Spleen (tissue), 7 donors: ENCODE measurements around the gene PDE1A.

Experiments
- CTCF ChIP-seq, 11 experiments: fragments of 200-600 bp in 7 of 11; fragments of 450-650 bp in 4 of 11; sonication (generic) in 4 of 11; IDR thresholded peaks in 8 of 11; conservative IDR thresholded peaks in 3 of 11; 1 replicate in 7 of 11; 2 replicates in 4 of 11; pipeline versions ENCODE4 v1.4.0 to v1.8.0; 2016 to 2021; ENCODE audit warnings: antibody characterized with exemption in 11 of 11, inconsistent platforms in 4 of 11, mild to moderate bottlenecking in 1 of 11
- POLR2A ChIP-seq, 3 donors: fragments of 450-650 bp; IDR thresholded peaks; one replicate each; pipeline ENCODE4 v1.5.1; 2017; ENCODE audit warnings: antibody characterized with exemption in 3 of 3, mild to moderate bottlenecking in 1 of 3
- donor health status: DM: no; HTN: no; CAD: no; lungs with moderate emphysema.
- donor health status: DM: no; HTN: no; CAD: no.
- donor health status: DM: no; HTN: no; CAD: no.

- TF ChIP-seq POLR2A (IDR thresholded peaks at IDR 0.05) = no peak
- TF ChIP-seq CTCF (IDR thresholded peaks at IDR 0.05 in 8 of 11, conservative IDR thresholded peaks at IDR 0.05 in 3 of 11) = no peak
Observed at GRCh38 chr2:182368996-182369395, 57.8 kb downstream of the PDE1A start.
